DND-41 (cell line): Measurements from ENCODE around the gene DRC7.

Experiments used
- EZH2 ChIP-seq: IDR thresholded peaks from 3 replicates; pipeline ENCODE4 v1.6.1; 2012; ENCODE audit warnings: borderline replicate concordance, low read depth, mild to moderate bottlenecking, moderate library complexity, low read length, inconsistent platforms; ENCODE audit not compliant: severe bottlenecking
- TF ChIP-seq, protein P1 (sequence below): IDR thresholded peaks from 2 replicates; pipeline ENCODE4 v1.5.1; 2012; ENCODE audit warnings: borderline replicate concordance, low read length, moderate library complexity, mild to moderate bottlenecking; ENCODE audit not compliant: poor library complexity, severe bottlenecking; ENCODE audit errors: extremely low read depth

- TF ChIP-seq, protein P1, sequence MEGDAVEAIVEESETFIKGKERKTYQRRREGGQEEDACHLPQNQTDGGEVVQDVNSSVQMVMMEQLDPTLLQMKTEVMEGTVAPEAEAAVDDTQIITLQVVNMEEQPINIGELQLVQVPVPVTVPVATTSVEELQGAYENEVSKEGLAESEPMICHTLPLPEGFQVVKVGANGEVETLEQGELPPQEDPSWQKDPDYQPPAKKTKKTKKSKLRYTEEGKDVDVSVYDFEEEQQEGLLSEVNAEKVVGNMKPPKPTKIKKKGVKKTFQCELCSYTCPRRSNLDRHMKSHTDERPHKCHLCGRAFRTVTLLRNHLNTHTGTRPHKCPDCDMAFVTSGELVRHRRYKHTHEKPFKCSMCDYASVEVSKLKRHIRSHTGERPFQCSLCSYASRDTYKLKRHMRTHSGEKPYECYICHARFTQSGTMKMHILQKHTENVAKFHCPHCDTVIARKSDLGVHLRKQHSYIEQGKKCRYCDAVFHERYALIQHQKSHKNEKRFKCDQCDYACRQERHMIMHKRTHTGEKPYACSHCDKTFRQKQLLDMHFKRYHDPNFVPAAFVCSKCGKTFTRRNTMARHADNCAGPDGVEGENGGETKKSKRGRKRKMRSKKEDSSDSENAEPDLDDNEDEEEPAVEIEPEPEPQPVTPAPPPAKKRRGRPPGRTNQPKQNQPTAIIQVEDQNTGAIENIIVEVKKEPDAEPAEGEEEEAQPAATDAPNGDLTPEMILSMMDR: no peak
- no peak for TF ChIP-seq EZH2
Observed at GRCh38 chr16:57645691-57646387, 48.8 kb upstream of the DRC7 start.
